Measurements from ENCODE around the gene GLIS1. TPM values are rescaled to one million over a fixed set of nuclear protein-coding genes. Genes with fewer than 3 reads are reported as not detected.

The GLIS1 gene
- total RNA-seq, 1 experiment from 2014 or later: not detected

GRCh38 chr1:53678938-53679825 lies 59.8 kb downstream of the GLIS1 start:
- no peak for DNase-seq (ENCODE audit: low spot score)

DNA sequence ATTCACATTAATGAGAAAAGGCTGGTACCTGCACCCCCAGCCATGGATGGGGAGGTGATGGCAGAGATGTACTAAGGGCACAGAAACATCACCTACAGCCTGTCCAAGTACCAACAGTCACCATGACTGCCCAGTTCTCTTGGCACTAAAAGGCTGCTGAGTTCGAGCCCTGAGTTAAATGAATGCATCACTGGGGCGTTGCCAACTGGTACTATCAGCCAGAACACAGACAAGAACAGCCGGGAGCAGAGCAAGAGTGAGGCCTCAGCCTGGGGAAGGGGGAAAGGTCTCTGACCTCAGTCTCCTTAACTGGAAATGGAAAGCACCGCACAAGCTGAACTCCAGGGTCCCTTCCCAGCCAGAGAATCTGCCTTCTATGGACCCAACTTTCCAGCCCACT lies 60.5 kb downstream of the GLIS1 start:
- DNase-seq (ENCODE audit: low spot score): no peak

DNA sequence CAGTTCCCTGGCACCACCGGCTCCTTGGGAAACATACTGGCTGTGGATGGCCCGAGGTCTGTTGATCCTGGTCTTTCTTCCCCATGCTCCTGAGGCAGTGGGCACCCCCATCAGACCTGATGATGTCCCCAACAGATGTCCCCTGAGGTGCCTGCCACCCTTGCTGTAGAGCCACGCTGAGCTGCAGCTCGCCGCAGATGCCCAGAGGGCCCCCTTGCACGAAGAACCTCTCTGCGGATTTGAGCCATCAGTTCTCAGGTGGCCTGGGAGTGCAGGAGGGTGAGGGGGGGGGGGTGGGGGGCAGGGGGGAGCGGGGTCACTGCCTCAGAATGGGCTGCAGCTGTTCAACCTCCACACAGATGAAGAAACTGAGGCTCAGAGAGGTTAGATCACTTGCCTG lies 60.9 kb downstream of the GLIS1 start:
- DNase-seq (ENCODE audit: low spot score): no peak

DNA sequence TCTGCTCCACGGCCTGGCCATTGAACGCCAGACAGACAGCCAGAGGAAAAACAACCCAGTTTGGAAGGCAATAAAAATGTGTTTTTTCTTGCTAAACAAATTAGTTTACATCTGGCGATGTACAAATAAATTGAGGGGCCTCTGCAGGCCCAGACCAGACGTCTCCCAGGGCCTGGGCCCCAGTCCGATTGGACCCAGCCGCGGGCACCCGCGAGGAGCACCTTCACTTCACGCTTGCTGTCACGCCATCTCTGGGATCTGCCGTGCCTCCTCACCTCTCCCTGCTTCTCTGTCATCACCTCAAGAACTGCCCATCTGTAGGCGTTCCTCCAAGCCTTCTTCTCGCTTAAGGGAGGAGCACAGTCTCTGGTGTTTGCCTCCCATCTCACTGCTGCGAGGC lies 61.5 kb downstream of the GLIS1 start:
- DNase-seq (ENCODE audit: low spot score): no peak

DNA sequence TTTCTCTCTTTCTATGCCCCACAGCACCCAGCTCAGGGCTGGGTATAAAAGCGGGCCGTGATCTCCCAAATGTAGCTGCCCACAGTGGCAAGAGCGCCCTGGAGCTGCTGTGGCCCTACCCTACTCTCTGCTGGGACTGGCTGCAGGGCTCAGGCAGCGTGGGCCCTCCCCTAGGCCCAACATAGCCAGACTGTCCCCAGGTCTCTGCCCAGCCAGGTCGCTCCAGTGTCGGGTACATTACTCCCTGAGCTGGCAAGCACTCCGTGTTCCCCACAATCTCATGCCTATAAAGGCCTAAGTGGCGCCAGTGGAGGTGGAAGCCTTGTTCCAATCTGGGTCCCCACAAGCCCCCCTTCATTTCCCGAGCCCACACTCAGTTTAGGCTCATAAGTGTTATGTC lies 66.2 kb downstream of the GLIS1 start:
- no peak for DNase-seq (ENCODE audit: low spot score)

- no peak for DNase-seq (ENCODE audit: low spot score)
Measured at GRCh38 chr1:53672243-53672642, 66.7 kb downstream of the GLIS1 start.

DNA sequence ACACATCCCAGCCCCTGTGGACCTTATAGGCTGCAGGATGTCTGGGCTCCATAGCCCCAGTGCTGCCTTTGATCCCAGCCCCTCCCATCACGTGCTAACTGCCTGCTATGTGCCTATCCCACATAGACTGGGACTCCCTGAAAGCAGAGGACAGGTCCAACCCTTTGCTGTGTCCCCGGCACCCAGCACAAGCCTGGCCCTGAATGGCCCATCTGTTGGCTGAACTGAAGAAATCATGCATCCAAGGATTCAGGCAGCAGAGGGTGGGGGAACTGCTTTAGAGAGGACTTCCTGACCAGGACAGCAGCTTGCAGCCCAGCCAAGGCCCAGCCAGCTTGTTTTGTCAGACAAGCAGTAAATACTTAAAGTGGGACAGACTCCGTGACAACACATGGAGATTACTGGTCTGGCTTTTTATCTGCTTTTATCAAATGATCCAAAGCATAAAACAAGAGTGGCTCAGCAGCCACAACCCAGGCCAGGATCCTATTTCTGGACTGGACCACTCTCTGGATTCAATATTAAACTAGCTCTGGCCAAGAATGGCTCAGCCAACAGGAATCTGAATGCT lies 69.3 kb downstream of the GLIS1 start:
- DNase-seq (ENCODE audit: low spot score): no peak

DNA sequence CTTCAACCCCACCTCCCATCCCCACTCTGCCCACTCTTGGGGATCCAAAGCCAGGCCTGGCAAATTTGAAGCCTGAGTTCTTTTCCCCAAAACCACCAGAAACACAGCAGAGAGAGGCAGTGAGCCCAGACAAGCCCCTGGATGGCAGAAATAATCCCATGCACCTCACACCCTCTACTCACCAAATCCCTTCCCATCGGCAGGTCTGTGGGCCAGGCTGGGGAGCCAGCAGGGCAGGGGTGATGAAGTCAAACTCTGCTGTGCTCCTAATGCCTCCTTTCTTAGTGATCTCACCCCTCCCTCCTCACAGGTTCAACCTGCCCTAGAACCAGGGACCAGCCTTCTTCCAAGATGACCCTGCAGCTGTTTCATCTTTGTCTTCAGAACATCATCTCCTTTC lies 72.4 kb downstream of the GLIS1 start:
- DNase-seq (ENCODE audit: low spot score): no peak

DNA sequence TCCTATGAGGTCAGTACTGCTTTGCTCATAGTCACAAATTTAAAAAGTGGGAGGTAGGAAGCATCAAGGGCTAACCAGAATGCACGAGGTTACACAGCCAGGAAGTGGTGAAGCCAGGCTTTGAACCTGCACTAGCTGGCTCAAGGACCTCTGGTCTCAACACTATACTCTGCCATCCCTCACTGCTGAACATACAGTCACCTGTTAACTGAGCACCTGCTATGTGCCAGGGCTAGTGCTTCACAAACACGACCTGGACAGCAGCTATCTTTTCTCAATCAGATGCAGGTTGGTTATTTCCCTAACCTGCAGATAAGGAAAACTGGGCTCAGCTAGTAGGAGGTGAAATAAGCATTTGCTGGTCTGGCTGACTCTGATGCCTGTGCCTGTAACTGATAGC lies 73.0 kb downstream of the GLIS1 start:
- no peak for DNase-seq (ENCODE audit: low spot score)

- DNase-seq (ENCODE audit: low spot score): no peak
Measured at GRCh38 chr1:53663529-53664300, 75.2 kb downstream of the GLIS1 start.

GRCh38 chr1:53662951-53663350 lies 76.0 kb downstream of the GLIS1 start:
- DNase-seq (ENCODE audit: low spot score): no peak

GRCh38 chr1:53662169-53662568 lies 76.8 kb downstream of the GLIS1 start:
- no peak for DNase-seq (ENCODE audit: low spot score)

DNA sequence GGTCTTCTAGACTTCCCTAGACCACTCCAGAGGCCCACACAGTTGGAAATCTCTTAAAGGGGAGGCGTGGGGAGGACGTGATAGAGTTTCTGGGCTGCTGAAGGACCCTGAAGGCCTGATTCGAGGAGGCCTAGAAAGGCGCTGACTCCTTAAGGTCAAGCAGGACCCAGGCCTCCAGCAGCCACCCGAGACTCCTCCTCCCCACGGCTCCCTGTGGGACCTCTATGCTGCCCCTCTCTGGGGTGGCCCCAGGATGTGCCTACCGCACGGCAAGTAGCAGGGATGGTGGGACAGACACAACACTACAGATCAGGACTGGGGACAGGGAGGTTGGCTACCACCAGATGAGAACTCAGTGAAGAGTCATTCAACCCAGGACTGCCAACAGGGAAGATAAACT lies 77.5 kb downstream of the GLIS1 start:
- no peak for DNase-seq (ENCODE audit: low spot score)

DNA sequence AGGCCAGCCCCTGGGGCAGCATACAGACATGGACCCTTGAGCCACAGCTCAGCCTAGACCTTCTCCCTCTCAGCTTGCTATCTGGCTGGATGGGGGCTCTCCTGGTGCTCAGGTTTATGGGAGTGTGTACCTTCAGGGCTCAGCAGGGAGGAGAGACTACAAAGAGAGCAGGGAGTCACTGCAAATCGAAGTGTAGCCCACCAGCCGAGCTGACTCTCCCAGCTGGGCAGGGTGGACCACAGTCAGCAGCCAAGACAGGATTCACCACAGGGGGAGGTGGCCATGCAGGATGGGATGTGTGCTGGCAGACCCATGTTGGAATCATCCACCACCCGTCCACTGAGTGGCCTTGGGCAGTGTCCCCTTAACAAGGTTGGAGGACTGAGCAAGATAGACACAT lies 78.3 kb downstream of the GLIS1 start:
- no peak for DNase-seq (ENCODE audit: low spot score)

GRCh38 chr1:53659436-53659835 lies 79.5 kb downstream of the GLIS1 start:
- DNase-seq (ENCODE audit: low spot score): no peak

DNA sequence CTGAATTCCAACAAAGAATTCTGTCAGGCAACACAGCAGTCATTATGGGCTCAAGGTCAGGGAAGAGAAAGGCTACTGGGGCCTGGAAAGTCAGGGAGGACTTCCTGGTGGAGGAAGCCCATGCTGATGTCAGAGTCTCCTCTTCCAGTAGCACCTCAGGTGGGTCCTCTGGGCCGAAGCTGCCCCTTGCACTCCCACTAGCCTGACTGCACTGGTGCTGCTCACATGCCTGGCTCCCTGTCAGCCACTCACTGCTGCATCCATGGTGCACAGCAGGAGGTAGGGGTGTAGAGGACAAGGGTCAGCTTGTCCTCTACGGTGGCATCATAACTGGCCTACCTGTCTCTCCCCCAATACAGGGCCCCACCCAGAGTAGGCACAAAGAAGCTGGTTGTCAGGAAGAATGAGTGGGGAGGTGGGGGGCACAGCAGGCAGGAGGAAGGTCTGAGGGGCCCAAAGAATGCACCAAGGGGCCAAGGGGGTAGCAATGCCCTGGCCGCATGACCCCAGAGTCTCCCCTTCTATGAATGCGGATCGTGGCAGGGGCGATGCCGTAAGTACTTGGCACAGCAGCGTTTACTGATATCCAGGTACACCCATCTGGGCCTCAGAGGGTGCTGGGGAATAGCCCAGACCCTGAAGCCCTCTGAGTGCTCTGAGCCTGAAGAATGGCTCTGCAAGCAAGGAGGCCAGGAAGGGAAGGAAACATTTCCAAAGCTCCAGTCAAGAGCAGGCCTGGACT lies 80.3 kb downstream of the GLIS1 start:
- no peak for DNase-seq (ENCODE audit: low spot score)

DNA sequence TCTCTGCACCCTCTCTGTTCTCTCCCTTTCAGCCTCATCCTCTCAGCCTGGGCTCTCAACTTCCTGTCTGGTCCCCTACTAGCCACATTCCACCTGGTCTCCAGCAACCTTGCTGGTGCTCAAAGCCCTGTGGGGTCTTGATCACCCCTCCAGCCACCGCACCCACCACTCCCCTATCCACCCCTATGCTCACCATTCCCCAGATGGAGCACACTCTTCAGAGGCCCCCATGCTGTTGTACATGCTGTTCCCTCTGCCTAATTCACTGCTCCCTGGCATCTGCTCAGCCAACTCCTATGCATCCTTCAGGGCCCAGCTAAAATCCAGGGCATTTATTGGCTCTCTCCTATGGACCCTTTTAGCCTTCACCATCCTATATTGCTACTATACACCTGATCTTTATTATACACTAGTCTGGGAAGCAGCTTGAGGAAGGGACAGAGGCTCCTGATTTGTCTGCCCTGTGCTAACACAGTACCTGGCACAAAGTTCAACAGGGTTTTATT lies 81.0 kb downstream of the GLIS1 start:
- no peak for DNase-seq (ENCODE audit: low spot score)

DNA sequence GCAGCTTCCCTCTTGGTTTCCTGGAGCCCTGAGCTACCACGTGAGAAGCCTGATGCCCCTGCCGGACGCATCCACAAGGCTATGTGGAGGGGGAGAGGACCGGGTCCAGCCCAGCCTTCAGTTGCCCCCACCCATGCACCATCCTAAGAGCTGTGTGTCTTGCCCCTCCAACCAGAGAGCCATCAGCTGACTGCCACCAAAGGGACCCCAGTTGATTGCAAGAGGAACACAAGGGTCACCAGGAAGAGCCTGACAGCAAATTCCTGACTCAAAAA lies 81.5 kb downstream of the GLIS1 start:
- no peak for DNase-seq (ENCODE audit: low spot score)

DNA sequence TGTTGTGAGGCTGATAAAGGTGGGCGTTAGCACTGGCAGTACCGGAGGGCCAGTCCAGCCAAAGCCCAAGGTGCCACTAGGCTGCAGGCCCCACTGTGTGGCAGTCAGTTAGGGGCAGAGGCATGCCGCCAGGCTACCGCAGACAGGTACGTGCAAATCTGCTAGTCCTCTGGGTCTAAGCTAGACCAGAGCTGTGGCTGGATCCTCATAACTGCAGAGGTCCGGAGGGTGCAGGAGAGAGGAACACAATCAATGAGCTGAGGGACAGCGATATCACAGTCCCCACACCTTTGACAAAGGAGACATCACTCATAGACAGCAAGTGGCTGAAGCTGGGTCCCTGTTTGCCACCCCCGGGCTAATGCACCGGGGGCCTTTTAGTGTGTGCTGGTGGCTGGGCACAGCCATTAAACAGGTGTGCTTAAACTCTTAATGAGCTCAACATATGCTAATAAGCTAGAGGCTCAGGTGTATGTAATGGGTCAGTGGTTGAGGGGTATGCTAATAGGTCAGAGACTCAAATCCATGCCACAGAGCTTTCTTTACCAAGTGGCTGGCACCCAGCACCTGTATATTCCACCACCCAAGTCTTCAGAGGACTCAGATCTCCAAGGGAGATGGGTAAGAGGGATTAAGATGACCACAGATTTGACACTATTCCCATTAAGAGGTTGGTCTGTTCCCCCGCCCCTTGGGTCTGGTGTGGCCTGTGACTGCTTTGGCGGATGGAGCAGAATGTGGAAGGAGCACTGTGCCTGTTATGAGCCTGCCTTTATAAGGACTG lies 82.0 kb downstream of the GLIS1 start:
- DNase-seq (ENCODE audit: low spot score): no peak

- no peak for DNase-seq (ENCODE audit: low spot score)
Measured at GRCh38 chr1:53655931-53656746, 82.8 kb downstream of the GLIS1 start.

Measured in HT-29 (cell line).